HEK293 (cell line): ENCODE measurements around the gene PRAF2.

ENCODE experiments used
- ATF2 ChIP-seq: fragments of 450-650 bp; formaldehyde crosslinking; IDR thresholded peaks from 2 replicates; pipeline ENCODE4 v1.5.1; 2016; ENCODE audit warnings: missing biosample characterization, missing genetic modification characterization, low read depth
- BCL11B ChIP-seq: fragments of 450-650 bp; formaldehyde crosslinking; IDR thresholded peaks from 2 replicates; pipeline ENCODE4 v1.5.1; 2016; ENCODE audit warnings: low read depth, missing biosample characterization, missing genetic modification characterization
- CTCF ChIP-seq: fragments of 450-650 bp; formaldehyde crosslinking; IDR thresholded peaks from 2 replicates; pipeline ENCODE4 v1.5.1; 2016; ENCODE audit warnings: missing biosample characterization, missing genetic modification characterization
- EGR2 ChIP-seq: fragments of 450-650 bp; formaldehyde crosslinking; IDR thresholded peaks from 2 replicates; pipeline ENCODE4 v1.5.1; 2016; ENCODE audit warnings: low read depth, missing biosample characterization, missing genetic modification characterization
- ELK4 ChIP-seq: IDR thresholded peaks from 2 replicates; pipeline ENCODE4 v1.6.1; 2011; ENCODE audit warnings: mild to moderate bottlenecking, low read depth, low read length, borderline replicate concordance
- REST ChIP-seq: fragments of 450-650 bp; formaldehyde crosslinking; IDR thresholded peaks from 2 replicates; pipeline ENCODE4 v1.5.1; 2016; ENCODE audit warnings: missing biosample characterization, missing genetic modification characterization
- ZFP41 ChIP-seq: fragments of 450-650 bp; formaldehyde crosslinking; IDR thresholded peaks from 2 replicates; pipeline ENCODE4 v1.5.1; 2016; ENCODE audit warnings: missing biosample characterization, missing genetic modification characterization, borderline replicate concordance
- ZNF112 ChIP-seq: fragments of 450-650 bp; formaldehyde crosslinking; IDR thresholded peaks from 2 replicates; pipeline ENCODE4 v1.5.0; 2017; ENCODE audit warnings: missing biosample characterization, missing genetic modification characterization
- ZNF433 ChIP-seq: fragments of 450-650 bp; formaldehyde crosslinking; IDR thresholded peaks from 2 replicates; pipeline ENCODE4 v1.5.1; 2016; ENCODE audit warnings: missing biosample characterization, missing genetic modification characterization, low read depth
- ZNF530 ChIP-seq: fragments of 450-650 bp; formaldehyde crosslinking; IDR thresholded peaks from 2 replicates; pipeline ENCODE4 v1.5.1; 2016; ENCODE audit warnings: low read depth, missing biosample characterization, missing genetic modification characterization
- ZNF610 ChIP-seq: fragments of 450-650 bp; formaldehyde crosslinking; IDR thresholded peaks from 2 replicates; pipeline ENCODE4 v1.5.1; 2016; ENCODE audit warnings: missing biosample characterization, missing genetic modification characterization, borderline replicate concordance
- ZNF701 ChIP-seq: fragments of 450-650 bp; formaldehyde crosslinking; IDR thresholded peaks from 2 replicates; pipeline ENCODE4 v1.5.1; 2016; ENCODE audit warnings: missing biosample characterization, missing genetic modification characterization
- TF ChIP-seq, protein P1 (sequence below): sonication (generic); formaldehyde crosslinking; IDR thresholded peaks from 2 replicates; pipeline ENCODE4 v1.8.1; 2022; ENCODE audit warnings: mild to moderate bottlenecking, moderate library complexity, missing genetic modification reagents
- TF ChIP-seq, protein P2 (sequence below): fragments of 450-650 bp; IDR thresholded peaks from 2 replicates; pipeline ENCODE4 v1.5.1; 2018; ENCODE audit warnings: missing biosample characterization, missing genetic modification characterization

GRCh38 chrX:49075347-49075746, 1.5 kb upstream of the PRAF2 start:
- TF ChIP-seq ZNF610 (tag by site-specific recombination) (no peak), ZFP41 (no peak), ELK4 (no peak), ZNF433 (tag by site-specific recombination) (no peak), CTCF (tag by site-specific recombination) (no peak), ATF2 (tag by site-specific recombination) (no peak), BCL11B (tag by site-specific recombination) (no peak), REST (tag by site-specific recombination) (no peak), ZNF112 (tag by site-specific recombination) (no peak), ZNF530 (tag by site-specific recombination) (no peak), ZNF701 (tag by site-specific recombination) (no peak), EGR2 (tag by site-specific recombination) (no peak)
- TF ChIP-seq, protein P1, sequence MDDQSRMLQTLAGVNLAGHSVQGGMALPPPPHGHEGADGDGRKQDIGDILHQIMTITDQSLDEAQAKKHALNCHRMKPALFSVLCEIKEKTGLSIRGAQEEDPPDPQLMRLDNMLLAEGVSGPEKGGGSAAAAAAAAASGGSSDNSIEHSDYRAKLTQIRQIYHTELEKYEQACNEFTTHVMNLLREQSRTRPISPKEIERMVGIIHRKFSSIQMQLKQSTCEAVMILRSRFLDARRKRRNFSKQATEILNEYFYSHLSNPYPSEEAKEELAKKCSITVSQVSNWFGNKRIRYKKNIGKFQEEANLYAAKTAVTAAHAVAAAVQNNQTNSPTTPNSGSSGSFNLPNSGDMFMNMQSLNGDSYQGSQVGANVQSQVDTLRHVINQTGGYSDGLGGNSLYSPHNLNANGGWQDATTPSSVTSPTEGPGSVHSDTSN (CRISPR knock-in tag), result no peak
- TF ChIP-seq, protein P2, sequence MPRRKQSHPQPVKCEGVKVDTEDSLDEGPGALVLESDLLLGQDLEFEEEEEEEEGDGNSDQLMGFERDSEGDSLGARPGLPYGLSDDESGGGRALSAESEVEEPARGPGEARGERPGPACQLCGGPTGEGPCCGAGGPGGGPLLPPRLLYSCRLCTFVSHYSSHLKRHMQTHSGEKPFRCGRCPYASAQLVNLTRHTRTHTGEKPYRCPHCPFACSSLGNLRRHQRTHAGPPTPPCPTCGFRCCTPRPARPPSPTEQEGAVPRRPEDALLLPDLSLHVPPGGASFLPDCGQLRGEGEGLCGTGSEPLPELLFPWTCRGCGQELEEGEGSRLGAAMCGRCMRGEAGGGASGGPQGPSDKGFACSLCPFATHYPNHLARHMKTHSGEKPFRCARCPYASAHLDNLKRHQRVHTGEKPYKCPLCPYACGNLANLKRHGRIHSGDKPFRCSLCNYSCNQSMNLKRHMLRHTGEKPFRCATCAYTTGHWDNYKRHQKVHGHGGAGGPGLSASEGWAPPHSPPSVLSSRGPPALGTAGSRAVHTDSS, result no peak
